GM12865 (cell line): Measurements from ENCODE around the gene RGS6.
A peak's percentile ranks its signal among the peaks of the same experiment; 100 is the strongest.

Experiments
- DNase-seq: peaks from one replicate; pipeline ENCODE4 v3.0.0; 2010; ENCODE audit warnings: low read depth
- H3K4me3 ChIP-seq: 2 replicates; pipeline ENCODE4 v1.5.1; 2011; ENCODE audit warnings: mild to moderate bottlenecking, low read depth, low read length, control low read depth
- CTCF ChIP-seq: IDR thresholded peaks from 2 replicates; pipeline ENCODE4 v1.5.1; 2011; ENCODE audit warnings: low read length, control low read depth, low read depth, inconsistent platforms; ENCODE audit not compliant: insufficient read depth; ENCODE audit errors: missing control alignments

The RGS6 gene

GRCh38 chr14:72443991-72444441 is 511.8 kb downstream of the RGS6 start:
- H3K4me3 ChIP-seq, result no peak overlapping the region

DNA sequence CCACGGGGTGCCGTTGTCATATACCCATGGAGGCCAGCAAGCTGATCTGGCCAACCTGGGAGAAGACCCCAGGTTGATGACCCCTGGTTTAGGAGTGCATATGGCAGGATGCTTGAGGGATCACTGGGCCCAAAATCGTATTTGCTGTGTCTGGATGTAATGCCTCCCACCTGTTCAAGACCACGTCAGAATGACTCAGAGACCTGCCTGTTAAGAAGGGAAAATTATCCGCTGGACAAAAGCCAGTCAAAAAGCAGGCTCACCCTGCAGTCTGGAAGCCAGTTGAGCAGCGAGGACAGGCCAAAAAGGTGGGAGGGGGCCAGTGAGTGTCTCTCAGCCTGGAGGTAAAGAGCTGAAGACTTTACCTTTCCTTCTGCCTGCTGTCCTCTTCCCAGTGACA is 512.5 kb downstream of the RGS6 start:
- no peak for TF ChIP-seq CTCF
- no peak overlapping the region for H3K4me3 ChIP-seq
- no peak for DNase-seq

More at GRCh38 chr14:72443991-72444441, 511.8 kb downstream of the RGS6 start:
- DNase-seq, result peak; percentile 58
- TF ChIP-seq CTCF, result no peak

- H3K4me3 ChIP-seq, result no peak overlapping the region
- no peak for TF ChIP-seq CTCF
- DNase-seq, result no peak
Observed at GRCh38 chr14:72448212-72448611, 516.0 kb downstream of the RGS6 start.

- DNase-seq, result no peak
- H3K4me3 ChIP-seq, result no peak overlapping the region
- no peak for TF ChIP-seq CTCF
Observed at GRCh38 chr14:72450473-72451044, 518.3 kb downstream of the RGS6 start.

DNA sequence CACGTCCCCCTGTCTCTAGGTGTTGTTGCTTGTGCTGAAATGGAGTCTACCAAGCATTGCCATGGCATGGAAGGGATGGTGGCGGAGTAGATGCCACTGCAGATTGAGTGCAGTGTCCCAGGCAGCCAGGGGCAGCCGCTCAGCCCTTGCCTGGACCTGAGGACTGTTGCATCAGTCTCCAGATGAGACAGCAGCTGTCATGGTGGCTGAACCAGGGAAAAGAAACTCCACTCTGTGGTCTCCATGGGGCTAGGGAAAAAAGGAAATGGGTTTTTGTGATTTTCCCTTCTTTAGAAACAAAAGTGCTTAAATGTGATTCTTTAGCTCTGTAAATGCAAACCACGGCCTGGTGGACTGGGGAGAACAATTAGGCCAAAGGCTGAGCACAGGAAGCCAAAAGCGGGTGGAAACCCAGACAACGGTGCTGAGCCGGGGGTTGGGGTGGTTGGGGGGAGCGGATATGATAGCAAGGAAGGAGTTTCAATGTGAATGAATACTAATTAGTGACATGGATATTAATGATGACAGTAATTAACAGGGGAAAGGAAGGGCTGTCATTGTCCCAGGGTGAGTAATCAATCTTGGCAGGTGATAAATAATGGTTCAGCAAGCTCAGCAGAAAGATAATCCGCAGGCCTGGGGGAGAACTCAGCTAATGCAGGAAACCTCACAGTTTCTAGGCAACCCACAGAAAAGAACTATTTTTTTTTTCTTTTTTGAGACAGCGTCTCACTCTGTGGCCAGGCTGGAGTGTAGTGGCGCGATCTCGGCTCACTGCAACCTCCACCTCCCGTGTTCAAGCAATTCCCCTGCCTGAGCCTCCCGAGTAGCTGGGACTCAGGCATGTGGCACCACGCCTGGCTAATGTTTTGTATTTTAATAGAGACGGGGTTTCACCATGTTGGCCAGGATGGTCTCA is 519.1 kb downstream of the RGS6 start:
- peak; percentile 87 for DNase-seq
- no peak for TF ChIP-seq CTCF
- H3K4me3 ChIP-seq, result peak overlapping the region; percentile 12

DNA sequence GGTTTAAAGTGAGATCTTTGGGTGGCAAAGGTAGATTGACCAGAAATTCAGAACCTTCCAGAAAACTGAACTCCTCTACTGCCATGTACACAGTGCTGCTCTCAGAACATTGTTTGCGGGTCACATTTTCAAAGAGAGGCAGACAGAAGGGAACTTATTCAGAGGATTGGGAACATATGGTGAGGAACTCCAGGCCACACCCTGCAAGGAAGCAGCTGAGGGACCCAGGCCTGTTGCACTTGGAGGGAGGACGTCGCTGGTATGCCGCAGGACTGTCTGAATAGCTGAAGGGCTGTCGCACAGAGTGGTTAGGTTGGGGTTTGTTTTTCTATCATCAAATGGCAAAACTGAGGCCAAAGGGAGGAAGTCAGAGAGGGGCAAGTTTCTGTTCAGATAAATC is 520.5 kb downstream of the RGS6 start:
- no peak for DNase-seq
- TF ChIP-seq CTCF, result no peak
- no peak overlapping the region for H3K4me3 ChIP-seq
